Measurements from ENCODE around the gene PADI1. TPM values are rescaled to one million over a fixed set of nuclear protein-coding genes. Genes with fewer than 3 reads are reported as not detected.
A peak's percentile ranks its signal among the peaks of the same experiment; 100 is the strongest.

PADI1 gene
- total RNA-seq, 1 donor, result under 0.01 TPM

DNA sequence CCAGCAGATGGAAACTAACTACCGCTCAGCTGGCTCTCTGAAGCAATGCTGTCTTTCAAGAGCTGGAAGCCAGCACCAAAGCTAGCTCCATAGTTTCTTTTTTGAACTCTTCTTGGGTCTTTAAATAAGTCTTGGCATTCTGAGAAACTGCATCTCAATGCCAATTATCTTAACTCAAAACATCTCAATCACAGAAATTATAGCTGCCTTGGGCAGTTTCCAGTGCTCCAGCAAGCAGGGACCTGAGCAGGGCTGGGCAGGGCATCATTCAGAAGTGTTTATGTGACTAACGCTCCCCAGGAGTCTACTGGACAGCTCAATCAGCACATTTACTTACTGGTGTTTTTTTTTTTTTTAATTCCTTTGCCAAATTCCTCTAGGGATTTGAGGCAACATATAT is 84.8 kb downstream of the PADI1 start:
- Histone ChIP-seq H3K9me3 (ENCODE audit: low read depth, low read length) (no peaks in the 10 kb centered on the region), H2AFZ (ENCODE audit: low read length) (no peak overlapping the region), H3K27me3 (ENCODE audit: insufficient read depth, low read length) (peaks cover 20% of the 10 kb centered on the region), H4K20me1 (ENCODE audit: insufficient read depth, low read length) (peaks cover 3% of the 10 kb centered on the region), H3K36me3 (ENCODE audit: insufficient read depth, low read length) (no peaks in the 10 kb centered on the region), H3K4me1 (ENCODE audit: insufficient read depth, low read length) (peaks cover 18% of the 10 kb centered on the region), H3K79me2 (ENCODE audit: insufficient read depth, low read length) (no peaks in the 10 kb centered on the region), H3K27ac (ENCODE audit: low read depth, low read length) (no peak overlapping the region), H3K4me2 (ENCODE audit: insufficient read depth, low read length) (peak overlapping the region; percentile 32), H3K4me3 (ENCODE audit: insufficient read depth, low read length) (no peak overlapping the region)
- TF ChIP-seq, protein P1, sequence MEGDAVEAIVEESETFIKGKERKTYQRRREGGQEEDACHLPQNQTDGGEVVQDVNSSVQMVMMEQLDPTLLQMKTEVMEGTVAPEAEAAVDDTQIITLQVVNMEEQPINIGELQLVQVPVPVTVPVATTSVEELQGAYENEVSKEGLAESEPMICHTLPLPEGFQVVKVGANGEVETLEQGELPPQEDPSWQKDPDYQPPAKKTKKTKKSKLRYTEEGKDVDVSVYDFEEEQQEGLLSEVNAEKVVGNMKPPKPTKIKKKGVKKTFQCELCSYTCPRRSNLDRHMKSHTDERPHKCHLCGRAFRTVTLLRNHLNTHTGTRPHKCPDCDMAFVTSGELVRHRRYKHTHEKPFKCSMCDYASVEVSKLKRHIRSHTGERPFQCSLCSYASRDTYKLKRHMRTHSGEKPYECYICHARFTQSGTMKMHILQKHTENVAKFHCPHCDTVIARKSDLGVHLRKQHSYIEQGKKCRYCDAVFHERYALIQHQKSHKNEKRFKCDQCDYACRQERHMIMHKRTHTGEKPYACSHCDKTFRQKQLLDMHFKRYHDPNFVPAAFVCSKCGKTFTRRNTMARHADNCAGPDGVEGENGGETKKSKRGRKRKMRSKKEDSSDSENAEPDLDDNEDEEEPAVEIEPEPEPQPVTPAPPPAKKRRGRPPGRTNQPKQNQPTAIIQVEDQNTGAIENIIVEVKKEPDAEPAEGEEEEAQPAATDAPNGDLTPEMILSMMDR (IDR thresholded peaks at IDR 0.05; ENCODE audit: extremely low read depth, low read depth, low read length), result no peak
- peak; percentile 44 for DNase-seq (ENCODE audit: insufficient read length, low spot score, missing footprints)

DNA sequence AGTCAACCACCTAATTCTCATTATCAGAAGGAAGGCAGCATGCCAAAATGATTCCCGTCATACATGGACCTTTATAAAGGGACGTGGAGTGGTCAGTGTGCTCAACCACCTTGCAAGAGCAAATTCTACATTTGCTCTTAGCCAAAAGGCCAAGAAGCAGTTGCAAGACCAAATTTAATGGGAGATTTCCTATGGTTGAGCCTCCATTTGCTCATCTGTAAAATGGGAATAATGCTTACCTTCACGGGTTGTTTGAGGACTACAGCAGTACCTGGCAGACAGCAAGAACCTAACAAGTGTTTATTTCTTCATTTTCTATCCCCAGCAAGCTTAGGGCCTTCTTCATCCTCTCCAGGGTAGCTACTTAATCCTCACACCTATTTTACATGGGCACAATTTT is 85.6 kb downstream of the PADI1 start:
- Histone ChIP-seq H3K9me3 (ENCODE audit: low read depth, low read length) (no peaks in the 10 kb centered on the region), H3K27me3 (ENCODE audit: insufficient read depth, low read length) (peaks cover 16% of the 10 kb centered on the region), H3K27ac (ENCODE audit: low read depth, low read length) (no peak overlapping the region), H3K4me2 (ENCODE audit: insufficient read depth, low read length) (no peak overlapping the region), H3K4me1 (ENCODE audit: insufficient read depth, low read length) (peaks cover 18% of the 10 kb centered on the region), H2AFZ (ENCODE audit: low read length) (no peak overlapping the region), H3K79me2 (ENCODE audit: insufficient read depth, low read length) (no peaks in the 10 kb centered on the region), H4K20me1 (ENCODE audit: insufficient read depth, low read length) (peaks cover 3% of the 10 kb centered on the region), H3K4me3 (ENCODE audit: insufficient read depth, low read length) (no peak overlapping the region), H3K36me3 (ENCODE audit: insufficient read depth, low read length) (no peaks in the 10 kb centered on the region)
- DNase-seq (ENCODE audit: insufficient read length, low spot score, missing footprints), result no peak
- TF ChIP-seq, protein P1 (IDR thresholded peaks at IDR 0.05; ENCODE audit: extremely low read depth, low read depth, low read length), result no peak

DNA sequence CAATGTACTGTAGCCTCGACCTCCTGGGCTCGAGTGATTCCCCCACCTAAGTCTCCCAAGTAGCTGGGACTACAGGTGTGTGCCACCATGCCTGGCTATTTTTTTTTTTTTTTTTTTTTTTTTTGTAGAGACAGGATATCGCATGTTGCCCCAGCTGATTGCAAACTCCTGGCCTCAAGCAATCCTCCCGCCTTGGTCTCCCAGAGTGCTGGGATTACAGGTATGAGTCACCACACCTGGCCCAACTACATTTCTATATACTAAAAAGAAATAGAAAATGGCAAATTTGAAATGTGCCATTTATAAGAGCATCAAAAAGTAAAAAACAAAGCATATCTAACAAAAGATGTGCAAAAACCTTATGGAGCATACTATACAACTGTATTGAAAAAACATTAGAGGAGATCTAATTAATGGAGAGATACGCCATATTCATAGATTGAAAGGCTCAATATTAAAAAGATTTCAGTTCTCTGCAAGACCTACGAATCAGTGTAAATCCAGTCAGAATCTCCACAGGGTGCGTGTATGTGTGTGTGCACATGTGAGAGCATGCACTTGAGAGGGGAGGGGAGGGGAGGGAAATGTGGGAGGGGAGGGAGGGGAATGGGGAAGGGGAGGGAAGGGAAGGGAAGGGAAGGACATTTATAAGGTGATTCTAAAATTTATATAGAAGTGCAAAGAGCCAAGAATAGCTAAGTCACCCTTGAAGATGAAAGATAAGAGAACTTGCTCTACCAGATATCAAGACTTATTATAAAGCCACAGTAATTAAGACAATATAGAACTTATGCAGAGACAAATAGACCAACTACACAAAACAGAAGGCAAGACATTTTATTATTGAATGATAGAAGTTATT is 87.6 kb downstream of the PADI1 start:
- no peak overlapping the region for H3K4me2 ChIP-seq (ENCODE audit: insufficient read depth, low read length)
- DNase-seq (ENCODE audit: insufficient read length, low spot score, missing footprints), result no peak
- no peaks in the 10 kb centered on the region for H4K20me1 ChIP-seq (ENCODE audit: insufficient read depth, low read length)
- peaks cover 17% of the 10 kb centered on the region for H3K27me3 ChIP-seq (ENCODE audit: insufficient read depth, low read length)
- no peaks in the 10 kb centered on the region for H3K36me3 ChIP-seq (ENCODE audit: insufficient read depth, low read length)
- peaks cover 11% of the 10 kb centered on the region for H3K4me1 ChIP-seq (ENCODE audit: insufficient read depth, low read length)
- H3K4me3 ChIP-seq (ENCODE audit: insufficient read depth, low read length), result no peak overlapping the region
- no peak overlapping the region for H2AFZ ChIP-seq (ENCODE audit: low read length)
- no peaks in the 10 kb centered on the region for H3K9me3 ChIP-seq (ENCODE audit: low read depth, low read length)
- TF ChIP-seq, protein P1 (IDR thresholded peaks at IDR 0.05; ENCODE audit: extremely low read depth, low read depth, low read length), result no peak
- no peaks in the 10 kb centered on the region for H3K79me2 ChIP-seq (ENCODE audit: insufficient read depth, low read length)
- H3K27ac ChIP-seq (ENCODE audit: low read depth, low read length), result no peak overlapping the region

DNA sequence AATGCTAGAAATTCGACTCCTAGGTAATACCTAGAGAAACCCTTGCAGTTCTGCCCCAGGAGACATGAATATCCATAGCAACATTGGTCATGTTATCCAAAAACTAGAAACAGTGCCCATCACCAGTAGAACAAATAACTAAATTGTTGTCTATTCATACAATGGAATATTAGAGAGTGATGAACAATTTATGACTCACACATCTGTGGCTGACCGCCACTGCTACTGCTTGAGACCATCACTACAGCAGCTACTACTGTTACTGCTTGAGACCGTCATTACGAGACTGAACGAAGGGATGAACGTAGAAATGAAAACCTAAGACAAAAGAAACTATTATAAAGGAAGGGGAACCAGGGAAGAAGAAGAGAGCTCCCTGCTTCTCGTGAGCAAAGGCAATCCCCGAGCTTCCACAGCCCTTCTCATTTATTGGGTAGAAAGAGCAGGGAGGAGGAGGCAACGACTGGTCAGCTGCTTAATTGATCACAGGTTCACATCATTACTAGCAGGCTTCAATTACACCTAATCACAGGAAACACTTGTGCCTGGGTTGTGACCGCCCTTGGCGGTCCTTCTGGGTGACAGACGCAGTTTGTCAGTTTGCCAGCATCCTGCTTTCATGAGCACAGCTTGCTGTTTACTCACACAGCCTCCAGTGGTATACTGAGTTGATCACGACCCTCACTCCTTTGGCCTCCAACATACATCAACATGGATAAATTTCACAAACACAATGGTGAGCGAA is 88.9 kb downstream of the PADI1 start:
- TF ChIP-seq, protein P1 (IDR thresholded peaks at IDR 0.05; ENCODE audit: extremely low read depth, low read depth, low read length), result no peak
- Histone ChIP-seq H3K27me3 (ENCODE audit: insufficient read depth, low read length) (peaks cover 20% of the 10 kb centered on the region), H4K20me1 (ENCODE audit: insufficient read depth, low read length) (no peaks in the 10 kb centered on the region), H3K9me3 (ENCODE audit: low read depth, low read length) (no peaks in the 10 kb centered on the region), H3K4me3 (ENCODE audit: insufficient read depth, low read length) (no peak overlapping the region), H3K27ac (ENCODE audit: low read depth, low read length) (no peak overlapping the region), H3K4me1 (ENCODE audit: insufficient read depth, low read length) (peaks cover 7% of the 10 kb centered on the region), H3K36me3 (ENCODE audit: insufficient read depth, low read length) (no peaks in the 10 kb centered on the region), H3K79me2 (ENCODE audit: insufficient read depth, low read length) (no peaks in the 10 kb centered on the region), H3K4me2 (ENCODE audit: insufficient read depth, low read length) (no peak overlapping the region), H2AFZ (ENCODE audit: low read length) (no peak overlapping the region)
- peak; percentile 47 for DNase-seq (ENCODE audit: insufficient read length, low spot score, missing footprints)

Measured in osteoblast (primary cell).